GM23338 (cell line): ENCODE data around the gene OTUD1. TPM values are rescaled to one million over a fixed set of nuclear protein-coding genes. Genes with fewer than 3 reads are reported as not detected.
A peak's percentile ranks its signal among the peaks of the same experiment; 100 is the strongest.

Source experiments
- ATAC-seq: fragments of 200-7000 bp; cut with Tn5 transposase; 3 replicates; pipeline ENCODE4 v1.9.1; 2020
- DNase-seq: peaks from one replicate; pipeline ENCODE4 v3.0.0-alpha.2; 2015; ENCODE audit warnings: low spot score
- H2AFZ ChIP-seq: fragments of 200-600 bp; sonication (generic); 2 replicates; pipeline ENCODE4 v1.8.0; 2016; ENCODE audit warnings: antibody characterized with exemption, mild to moderate bottlenecking, moderate library complexity
- H3F3A ChIP-seq: fragments of 200-600 bp; sonication (generic); replicated peaks from 2 replicates; pipeline ENCODE4 v1.8.0; 2017; ENCODE audit warnings: antibody characterized with exemption, mixed run types, low read depth
- H3K27ac ChIP-seq: fragments of 200-600 bp; sonication (generic); 2 replicates; pipeline ENCODE4 v1.6.1; 2016; ENCODE audit warnings: low read depth
- H3K27me3 ChIP-seq: fragments of 200-600 bp; sonication (generic); 2 replicates; pipeline ENCODE4 v1.8.0; 2016; ENCODE audit warnings: mild to moderate bottlenecking, mixed run types, moderate library complexity; ENCODE audit not compliant: insufficient read depth
- H3K36me3 ChIP-seq: fragments of 200-600 bp; sonication (generic); 2 replicates; pipeline ENCODE4 v1.8.0; 2016; ENCODE audit warnings: mild to moderate bottlenecking; ENCODE audit not compliant: insufficient read depth
- H3K4me1 ChIP-seq: fragments of 200-600 bp; sonication (generic); 2 replicates; pipeline ENCODE4 v1.8.0; 2016; ENCODE audit warnings: mild to moderate bottlenecking, moderate library complexity; ENCODE audit not compliant: insufficient read depth
- H3K4me2 ChIP-seq: fragments of 200-600 bp; sonication (generic); 2 replicates; pipeline ENCODE4 v1.7.1; 2017; ENCODE audit warnings: mixed run types
- H3K4me3 ChIP-seq: fragments of 200-600 bp; sonication (generic); 2 replicates; pipeline ENCODE4 v1.6.1; 2016; ENCODE audit warnings: mixed run types
- H3K79me2 ChIP-seq: fragments of 200-600 bp; sonication (generic); replicated peaks from 2 replicates; pipeline ENCODE4 v1.8.0; 2017; ENCODE audit warnings: mild to moderate bottlenecking; ENCODE audit not compliant: insufficient read depth
- H3K9me2 ChIP-seq: fragments of 200-600 bp; sonication (generic); 2 replicates; pipeline ENCODE4 v1.8.0; 2017; ENCODE audit not compliant: insufficient read depth
- H4K20me1 ChIP-seq: fragments of 200-600 bp; sonication (generic); replicated peaks from 2 replicates; pipeline ENCODE4 v1.8.0; 2017; ENCODE audit warnings: mild to moderate bottlenecking; ENCODE audit not compliant: insufficient read depth
- H3K27ac Mint-ChIP-seq: 2 replicates; pipeline ENCODE4 v1.8.0; 2020; ENCODE audit warnings: inconsistent platforms, mild to moderate bottlenecking, moderate library complexity, mixed read lengths
- H3K27me3 Mint-ChIP-seq: 3 replicates; pipeline ENCODE4 v1.8.0; 2022; ENCODE audit warnings: low read depth, mild to moderate bottlenecking, moderate library complexity, mixed read lengths, inconsistent platforms; ENCODE audit not compliant: insufficient read depth, poor library complexity
- H3K36me3 Mint-ChIP-seq: 3 replicates; pipeline ENCODE4 v1.8.0; 2021; ENCODE audit warnings: low read depth, mild to moderate bottlenecking, inconsistent platforms, moderate library complexity, mixed read lengths
- H3K4me1 Mint-ChIP-seq: 3 replicates; pipeline ENCODE4 v1.8.0; 2020; ENCODE audit warnings: mild to moderate bottlenecking, inconsistent platforms, mixed read lengths
- H3K4me3 Mint-ChIP-seq: 3 replicates; pipeline ENCODE4 v1.8.0; 2021; ENCODE audit warnings: moderate library complexity, mild to moderate bottlenecking, inconsistent platforms, mixed read lengths
- H3K9me3 Mint-ChIP-seq: 3 replicates; pipeline ENCODE4 v1.8.0; 2020; ENCODE audit warnings: moderate library complexity, mild to moderate bottlenecking, inconsistent platforms, mixed read lengths
- CREB1 ChIP-seq: fragments of 250-450 bp; sonication (Bioruptor Pico); IDR thresholded peaks from 2 replicates; pipeline ENCODE4 v1.5.0; 2020; ENCODE audit warnings: low read depth, mild to moderate bottlenecking, moderate library complexity
- CTCF ChIP-seq, 2 experiments: fragments of 200-600 bp in 1 of 2; sonication (generic) in 1 of 2; conservative IDR thresholded peaks; 2 replicates each; pipeline versions ENCODE4 v1.5.1 to v1.6.1; 2016 to 2017; ENCODE audit warnings: antibody characterized with exemption in 2 of 2, low read depth in 2 of 2, mild to moderate bottlenecking in 2 of 2, moderate library complexity in 1 of 2
- EZH2 ChIP-seq: fragments of 200-600 bp; sonication (generic); IDR thresholded peaks from one replicate; pipeline ENCODE4 v1.8.0; 2017; ENCODE audit warnings: antibody characterized with exemption, mild to moderate bottlenecking, low read depth; ENCODE audit not compliant: unreplicated experiment
- EZH2phosphoT487 ChIP-seq: fragments of 200-600 bp; sonication (generic); IDR thresholded peaks from one replicate; pipeline ENCODE4 v1.8.1; 2018; ENCODE audit warnings: antibody characterized with exemption; ENCODE audit not compliant: unreplicated experiment
- POLR2AphosphoS5 ChIP-seq: IDR thresholded peaks from 2 replicates; pipeline ENCODE4 v1.6.1; 2016; ENCODE audit warnings: antibody characterized with exemption, low read depth
- REST ChIP-seq: IDR thresholded peaks from one replicate; pipeline ENCODE4 v1.6.1; 2018; ENCODE audit warnings: antibody characterized with exemption; ENCODE audit not compliant: unreplicated experiment
- ZNF114 ChIP-seq: fragments of 250-450 bp; sonication (Bioruptor Pico); IDR thresholded peaks from 2 replicates; pipeline ENCODE4 v1.5.0; 2020; ENCODE audit warnings: mild to moderate bottlenecking, moderate library complexity
- polyA plus RNA-seq: library from polyadenylated mRNA; unstranded; fragments of >200 nt; fragmentation: Nextera tagmentation; extraction: Ambion mirVana; gene quantifications from 2 replicates; pipeline ENCODE4 v1.2.1, GENCODE V29; 2016
- total RNA-seq: library from RNA; depleted of rRNA; stranded (reverse); fragments of >200 nt; shearing (Covaris generic); gene quantifications from 2 replicates; pipeline ENCODE4 v1.2.3, GENCODE V29; 2014

The OTUD1 gene
- total and polyA plus RNA-seq, 2 experiments from 2014 or later, result 2.5 to 8.3 TPM

- TF ChIP-seq REST (no peak), CREB1 (no peak)
These were observed 42.2 kb upstream of the OTUD1 start (continued) for GRCh38 chr10:23396695-23397094.

DNA sequence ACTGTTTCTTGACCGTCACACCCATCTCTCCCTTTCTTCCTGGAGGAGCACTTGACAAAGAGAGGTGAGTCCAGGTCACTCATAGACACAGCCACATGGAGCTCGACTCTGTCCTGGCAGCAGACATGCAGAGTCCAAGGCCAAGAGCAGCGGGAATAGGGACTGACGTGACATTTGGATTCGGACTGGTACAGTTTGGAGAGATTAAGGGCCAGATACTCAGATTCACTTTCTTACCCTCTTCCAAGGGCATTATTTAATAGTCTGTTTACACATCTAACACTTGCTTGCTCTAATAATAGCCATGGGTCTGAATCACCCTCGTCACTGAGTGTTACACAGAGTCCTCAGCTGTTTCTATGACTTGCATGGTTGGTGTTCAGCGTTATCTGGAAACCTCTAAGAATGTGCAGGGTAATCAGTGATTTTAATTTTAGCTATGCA lies 39.2 kb upstream of the OTUD1 start:
- Mint-ChIP-seq H3K27me3 (peaks cover 5% of the 10 kb centered on the region), H3K9me3 (no peaks in the 10 kb centered on the region), H3K4me3 (no peak overlapping the region), H3K4me1 (peaks cover 6% of the 10 kb centered on the region), H3K27ac (no peak overlapping the region), H3K36me3 (no peaks in the 10 kb centered on the region)
- no peak overlapping the region for H3K4me2 ChIP-seq
- no peaks in the 10 kb centered on the region for H3K27me3 ChIP-seq
- H3K27ac ChIP-seq, result no peak overlapping the region
- peaks cover 7% of the 10 kb centered on the region for H3K4me1 ChIP-seq
- TF ChIP-seq ZNF114 (CRISPR knock-in tag) (no peak), REST (no peak)
- no peaks in the 10 kb centered on the region for H3K9me2 ChIP-seq
- DNase-seq (no peak), ATAC-seq (no peak)
- no peaks in the 10 kb centered on the region for H3F3A ChIP-seq
- no peak overlapping the region for H3K4me3 ChIP-seq
- H3K79me2 ChIP-seq, result no peaks in the 10 kb centered on the region
- no peaks in the 10 kb centered on the region for H4K20me1 ChIP-seq
- no peaks in the 10 kb centered on the region for H3K36me3 ChIP-seq
- H2AFZ ChIP-seq, result peak overlapping the region; percentile 74; the same call in 1 of the 2 replicates

DNA sequence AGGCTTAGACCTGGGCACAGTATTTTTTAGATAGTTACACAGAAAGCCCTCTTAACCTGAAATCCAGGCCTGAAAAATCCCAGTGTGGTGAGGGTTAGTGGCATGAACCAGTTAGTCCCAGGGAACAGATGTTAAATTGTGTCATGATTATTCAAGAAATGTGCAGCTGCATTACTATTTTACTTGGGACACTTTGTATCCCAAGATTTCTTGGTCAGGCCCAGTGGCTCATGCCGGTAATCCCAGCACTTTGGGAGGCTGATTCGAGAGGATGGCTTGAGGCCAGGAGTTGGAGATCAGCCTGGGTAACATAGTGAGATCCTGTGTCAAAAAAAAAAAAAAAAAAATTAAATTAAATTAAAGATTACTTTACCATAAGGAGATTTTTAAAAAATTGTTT lies 36.0 kb upstream of the OTUD1 start:
- Histone ChIP-seq H3K4me1 (peaks cover 14% of the 10 kb centered on the region), H3K27me3 (no peaks in the 10 kb centered on the region), H4K20me1 (no peaks in the 10 kb centered on the region), H3K27ac (no peak overlapping the region), H3K36me3 (no peaks in the 10 kb centered on the region), H3K4me2 (no peak overlapping the region), H3K9me2 (no peaks in the 10 kb centered on the region), H3K79me2 (no peaks in the 10 kb centered on the region), H2AFZ (peak overlapping the region; percentile 38; the same call in 1 of the 2 replicates), H3F3A (no peaks in the 10 kb centered on the region), H3K4me3 (no peak overlapping the region)
- ATAC-seq (no peak), DNase-seq (no peak)
- no peak overlapping the region for H3K4me3 Mint-ChIP-seq
- H3K27ac Mint-ChIP-seq, result no peak overlapping the region
- H3K9me3 Mint-ChIP-seq, result no peaks in the 10 kb centered on the region
- H3K36me3 Mint-ChIP-seq, result no peaks in the 10 kb centered on the region
- H3K4me1 Mint-ChIP-seq, result peaks cover 12% of the 10 kb centered on the region
- no peaks in the 10 kb centered on the region for H3K27me3 Mint-ChIP-seq
- TF ChIP-seq EZH2 (no peak), POLR2AphosphoS5 (no peak), REST (no peak), EZH2phosphoT487 (no peak), ZNF114 (CRISPR knock-in tag) (no peak), CTCF (conservative IDR thresholded peaks at IDR 0.05; ENCODE audit: low read depth in 2 of 2) (no peak)
